Pancreas (tissue), 10 donors: Measurements from ENCODE around the gene GSE1. TPM values are rescaled to one million over a fixed set of nuclear protein-coding genes. Genes with fewer than 3 reads are reported as not detected.

Experiments
- ATAC-seq, 4 donors: fragments of 200-7000 bp; cut with Tn5 transposase; one replicate each; pipeline versions ENCODE4 v1.8.0 to v1.9.1; 2020; ENCODE audit warnings: mild to moderate bottlenecking in 4 of 4, moderate library complexity in 4 of 4
- DNase-seq, 6 donors: peaks; one replicate each; pipeline ENCODE4 v3.0.0-alpha.2; 2020
- FAIRE-seq: peaks from 2 replicates; lab custom pipeline; 2012; peaks lifted over from hg19 to GRCh38; lab: Jason Lieb, UNC
- H3K27ac ChIP-seq, 4 donors: fragments of 200-600 bp; sonication (generic); 1 replicate in 3 of 4; 2 replicates in 1 of 4; pipeline versions ENCODE4 v1.5.0 to v1.8.0; 2020
- H3K27me3 ChIP-seq, 4 donors: fragments of 200-600 bp; one replicate each; pipeline ENCODE4 v1.8.0; 2021
- H3K36me3 ChIP-seq, 3 donors: fragments of 200-600 bp; sonication (generic) in 1 of 3; one replicate each; pipeline versions ENCODE4 v1.5.0 to v1.8.0; 2020 to 2021
- H3K4me1 ChIP-seq, 3 donors: fragments of 200-600 bp; one replicate each; pipeline ENCODE4 v1.8.0; 2021
- H3K4me3 ChIP-seq, 4 donors: fragments of 200-600 bp; sonication (generic) in 2 of 4; one replicate each; pipeline versions ENCODE4 v1.5.0 to v1.8.0; 2020 to 2021
- H3K9me3 ChIP-seq, 4 donors: fragments of 200-600 bp; one replicate each; pipeline ENCODE4 v1.8.0; 2021
- WGBS, 2 donors: extraction: QIAGEN DNeasy Blood & Tissue Kit; methylation state at CpG; one replicate each; pipeline ENCODE4 v1.1.7; 2013; 5-methylcytosine and 5-hydroxymethylcytosine counted together
- intact Hi-C, 3 donors: fragments of 100-400 bp; cut with DNase I; formaldehyde crosslinking; loops; one replicate each; pipeline versions ENCODE4 v1.11.1 to v1.14.2; 2022
- polyA plus RNA-seq, 2 donors: library from polyadenylated mRNA; stranded (reverse); fragments of 200-250 nt; gene quantifications; one replicate each; pipeline ENCODE4 v1.2.3, GENCODE V29; 2013
- total RNA-seq, 6 donors: library from RNA; stranded (reverse); fragmentation: NEBNext Ultra II Directional in 4 of 6; extraction: Animal tissue kit (Norgen Biotek cat#: 25700) in 4 of 6; gene quantifications; one replicate each; pipeline versions ENCODE4 v1.2.1 to v1.2.4, GENCODE V29; 2021 to 2023
- TF ChIP-seq, protein P1 (sequence below), 4 donors: fragments of 200-600 bp; sonication (generic) in 3 of 4; IDR thresholded peaks; one replicate each; pipeline versions ENCODE4 v1.5.0 to v1.8.0; 2021; ENCODE audit warnings: antibody characterized with exemption in 4 of 4
- donor health status: healthy with polysubstance abuse.
- donor health status: DM: no; HTN: no; CAD: no; lungs with moderate emphysema.
- donor health status: DM: no; HTN: no; CAD: no.
- donor health status: control.
- donor health status: control.
- donor health status: Bipolar disorder and iron deficiency.
- donor health status: DM: yes; HTN: yes; CAD: no.
- donor health status: DM: no; HTN: no; CAD: no.
- donor health status: DM: no; HTN: no; CAD: no.
- donor health status: DM: yes; HTN: yes; CAD: no.

GSE1 gene
- total and polyA plus RNA-seq, 8 donors: 32.0 to 61.5 (median 41.9) TPM

GRCh38 chr16:85568519-85568918 is 44.6 kb upstream of the GSE1 start:
- 74 to 75% methylated on average over 8 of the region's 8 CpGs for WGBS, 2 donors

DNA sequence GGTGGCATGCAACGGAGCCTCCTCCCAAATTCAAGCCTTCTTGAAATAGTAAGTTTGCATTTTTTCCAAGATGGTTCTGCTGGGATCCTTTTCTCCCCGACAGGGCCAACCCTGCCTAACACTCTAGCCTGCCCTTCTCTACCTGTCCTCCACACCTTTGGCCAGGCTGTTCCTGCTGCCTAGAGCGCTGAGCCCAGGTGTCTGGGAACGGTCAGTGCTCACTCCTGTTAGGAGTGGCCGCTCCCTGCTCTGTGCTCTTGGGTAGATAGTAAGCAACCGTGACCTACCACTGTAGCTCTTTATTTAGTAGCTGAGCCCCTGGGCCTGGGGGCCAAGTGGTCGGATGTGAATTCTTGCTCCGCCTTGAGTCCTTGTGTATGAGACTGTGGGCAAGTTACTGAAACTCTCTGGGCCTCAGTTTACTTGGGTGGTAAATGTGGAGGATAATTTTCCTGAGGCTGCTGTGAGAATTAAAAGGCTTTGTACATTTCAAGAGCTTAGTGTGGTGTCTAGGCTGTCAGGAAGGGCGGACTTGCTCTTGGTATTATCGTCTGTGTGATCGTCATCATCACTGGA is 44.0 kb upstream of the GSE1 start:
- FAIRE-seq (no peak), ATAC-seq (no peak), DNase-seq (no peak)
- Histone ChIP-seq H3K4me1 (peaks cover 18 to 22% (median 20%) of the 10 kb centered on the region in 3 donors), H3K27me3 (no peaks in the 10 kb centered on the region), H3K36me3 (no peaks in the 10 kb centered on the region), H3K27ac (peak overlapping the region; percentile 25 to 76 (median 56)), H3K4me3 (no peak overlapping the region), H3K9me3 (no peaks in the 10 kb centered on the region)
- TF ChIP-seq, protein P1, sequence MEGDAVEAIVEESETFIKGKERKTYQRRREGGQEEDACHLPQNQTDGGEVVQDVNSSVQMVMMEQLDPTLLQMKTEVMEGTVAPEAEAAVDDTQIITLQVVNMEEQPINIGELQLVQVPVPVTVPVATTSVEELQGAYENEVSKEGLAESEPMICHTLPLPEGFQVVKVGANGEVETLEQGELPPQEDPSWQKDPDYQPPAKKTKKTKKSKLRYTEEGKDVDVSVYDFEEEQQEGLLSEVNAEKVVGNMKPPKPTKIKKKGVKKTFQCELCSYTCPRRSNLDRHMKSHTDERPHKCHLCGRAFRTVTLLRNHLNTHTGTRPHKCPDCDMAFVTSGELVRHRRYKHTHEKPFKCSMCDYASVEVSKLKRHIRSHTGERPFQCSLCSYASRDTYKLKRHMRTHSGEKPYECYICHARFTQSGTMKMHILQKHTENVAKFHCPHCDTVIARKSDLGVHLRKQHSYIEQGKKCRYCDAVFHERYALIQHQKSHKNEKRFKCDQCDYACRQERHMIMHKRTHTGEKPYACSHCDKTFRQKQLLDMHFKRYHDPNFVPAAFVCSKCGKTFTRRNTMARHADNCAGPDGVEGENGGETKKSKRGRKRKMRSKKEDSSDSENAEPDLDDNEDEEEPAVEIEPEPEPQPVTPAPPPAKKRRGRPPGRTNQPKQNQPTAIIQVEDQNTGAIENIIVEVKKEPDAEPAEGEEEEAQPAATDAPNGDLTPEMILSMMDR (IDR thresholded peaks at IDR 0.05): no peak
- WGBS, 2 donors: 94 to 95% methylated on average over 11 of the region's 11 CpGs
- intact Hi-C loops: loop anchor here in 1 of 3 donors (5.0 kb wide), 1 partner anchor 33 kb away; no protein-coding TSS in a partner anchor

More at GRCh38 chr16:85568519-85568918, 44.6 kb upstream of the GSE1 start:
- H3K4me1 ChIP-seq: peaks cover 12 to 22% (median 18%) of the 10 kb centered on the region in 3 donors
- H3K4me3 ChIP-seq: no peak overlapping the region
- intact Hi-C loops: loop anchor here in 1 of 3 donors (5.0 kb wide), 1 partner anchor 34 kb away; no protein-coding TSS in a partner anchor
- peak overlapping the region in 3 of 4 donors; percentile 25 to 76 (median 56) for H3K27ac ChIP-seq
- TF ChIP-seq, protein P1 (IDR thresholded peaks at IDR 0.05): no peak
- FAIRE-seq (no peak), ATAC-seq (peak; percentile 41 to 59 (median 47)), DNase-seq (peak in 1 of 6 donors; percentile 40)
- H3K9me3 ChIP-seq: no peaks in the 10 kb centered on the region
- H3K27me3 ChIP-seq: no peaks in the 10 kb centered on the region
- no peaks in the 10 kb centered on the region for H3K36me3 ChIP-seq

DNA sequence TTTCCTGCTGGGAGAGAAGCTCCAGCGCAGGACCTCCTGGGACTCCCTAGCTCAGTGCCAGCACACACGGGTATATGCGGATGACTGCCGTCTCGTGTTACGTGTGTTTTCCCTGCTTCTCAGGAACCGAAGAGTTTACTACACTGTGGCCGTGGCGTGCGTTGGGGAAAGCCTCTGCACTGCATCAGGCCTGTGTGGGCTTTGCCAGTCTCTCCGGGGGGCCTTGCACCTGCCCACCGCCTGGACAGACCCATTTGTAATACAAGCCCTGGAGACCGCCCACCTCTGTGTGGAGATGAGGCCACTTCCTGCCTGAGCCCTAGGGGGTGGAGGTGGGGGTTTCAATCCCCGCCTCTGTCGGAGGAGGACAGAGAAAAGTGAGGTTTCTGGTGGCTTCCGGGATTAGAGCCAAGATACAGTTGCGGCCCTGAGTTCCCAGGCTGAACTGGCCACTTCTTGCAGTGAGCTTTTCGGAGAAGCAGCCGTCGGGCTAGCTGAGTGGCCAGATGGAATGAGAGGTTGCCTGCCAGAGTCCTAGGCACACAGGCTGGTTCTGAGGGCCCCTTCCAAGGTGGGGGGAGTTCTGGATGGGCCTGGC is 43.4 kb upstream of the GSE1 start:
- 58 to 59% methylated on average over 20 of the region's 20 CpGs for WGBS, 2 donors
- Histone ChIP-seq H3K27ac (peak overlapping the region; percentile 25 to 76 (median 56)), H3K36me3 (no peaks in the 10 kb centered on the region), H3K4me1 (peaks cover 24 to 28% (median 26%) of the 10 kb centered on the region in 3 donors), H3K4me3 (no peak overlapping the region), H3K27me3 (no peaks in the 10 kb centered on the region), H3K9me3 (no peaks in the 10 kb centered on the region)
- ATAC-seq (peak; percentile 16 to 41 (median 34)), DNase-seq (peak in 3 of 6 donors; percentile 33 to 56 (median 37)), FAIRE-seq (no peak)
- intact Hi-C loops: loop anchor here in 1 of 3 donors (5.0 kb wide), 1 partner anchor 33 kb away; no protein-coding TSS in a partner anchor
- TF ChIP-seq, protein P1 (IDR thresholded peaks at IDR 0.05): no peak

GRCh38 chr16:85570213-85570734 is 42.8 kb upstream of the GSE1 start:
- DNase-seq (no peak), ATAC-seq (peak in 1 of 4 donors; percentile 5), FAIRE-seq (no peak)
- no peaks in the 10 kb centered on the region for H3K27me3 ChIP-seq
- intact Hi-C loops: no loop called here
- no peaks in the 10 kb centered on the region for H3K9me3 ChIP-seq
- TF ChIP-seq, protein P1 (IDR thresholded peaks at IDR 0.05): no peak
- peak overlapping the region; percentile 25 to 76 (median 56) for H3K27ac ChIP-seq
- H3K36me3 ChIP-seq: no peaks in the 10 kb centered on the region
- no peak overlapping the region for H3K4me3 ChIP-seq
- H3K4me1 ChIP-seq: peaks cover 28 to 33% (median 32%) of the 10 kb centered on the region in 3 donors
- WGBS, 2 donors: 23 to 27% methylated on average over 13 of the region's 13 CpGs
